Body of pancreas (tissue), 4 donors: ENCODE measurements around the gene SRGAP1.

Experiments
- POLR2A ChIP-seq, 3 donors: fragments of 450-650 bp; IDR thresholded peaks; one replicate each; pipeline ENCODE4 v1.6.1; 2016; ENCODE audit warnings: antibody characterized with exemption in 3 of 3, mild to moderate bottlenecking in 2 of 3
- TF ChIP-seq, protein P1 (sequence below), 7 experiments: fragments of 450-650 bp in 4 of 7; fragments of 200-600 bp in 3 of 7; sonication (generic) in 3 of 7; IDR thresholded peaks; one replicate each; pipeline ENCODE4 v1.5.1; 2016 to 2019; ENCODE audit warnings: antibody characterized with exemption in 7 of 7

GRCh38 chr12:64008596-64008995 is 164.1 kb downstream of the SRGAP1 start:
- TF ChIP-seq, protein P1, sequence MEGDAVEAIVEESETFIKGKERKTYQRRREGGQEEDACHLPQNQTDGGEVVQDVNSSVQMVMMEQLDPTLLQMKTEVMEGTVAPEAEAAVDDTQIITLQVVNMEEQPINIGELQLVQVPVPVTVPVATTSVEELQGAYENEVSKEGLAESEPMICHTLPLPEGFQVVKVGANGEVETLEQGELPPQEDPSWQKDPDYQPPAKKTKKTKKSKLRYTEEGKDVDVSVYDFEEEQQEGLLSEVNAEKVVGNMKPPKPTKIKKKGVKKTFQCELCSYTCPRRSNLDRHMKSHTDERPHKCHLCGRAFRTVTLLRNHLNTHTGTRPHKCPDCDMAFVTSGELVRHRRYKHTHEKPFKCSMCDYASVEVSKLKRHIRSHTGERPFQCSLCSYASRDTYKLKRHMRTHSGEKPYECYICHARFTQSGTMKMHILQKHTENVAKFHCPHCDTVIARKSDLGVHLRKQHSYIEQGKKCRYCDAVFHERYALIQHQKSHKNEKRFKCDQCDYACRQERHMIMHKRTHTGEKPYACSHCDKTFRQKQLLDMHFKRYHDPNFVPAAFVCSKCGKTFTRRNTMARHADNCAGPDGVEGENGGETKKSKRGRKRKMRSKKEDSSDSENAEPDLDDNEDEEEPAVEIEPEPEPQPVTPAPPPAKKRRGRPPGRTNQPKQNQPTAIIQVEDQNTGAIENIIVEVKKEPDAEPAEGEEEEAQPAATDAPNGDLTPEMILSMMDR (IDR thresholded peaks at IDR 0.05), result no peak
- no peak for TF ChIP-seq POLR2A (IDR thresholded peaks at IDR 0.05)
